Subcutaneous abdominal adipose tissue (tissue), 5 donors: ENCODE data around the gene RRAS2.

Source experiments
- H3K27ac ChIP-seq: one replicate; pipeline ENCODE4 v1.7.0; 2013; ENCODE audit warnings: low read depth, mild to moderate bottlenecking, inconsistent platforms, low read length, moderate library complexity
- H3K27me3 ChIP-seq, 5 donors: one replicate each; pipeline ENCODE4 v1.7.0; 2013; ENCODE audit warnings: low read length in 5 of 5, inconsistent platforms in 1 of 5; ENCODE audit not compliant: control insufficient read depth in 5 of 5, insufficient read depth in 4 of 5
- H3K36me3 ChIP-seq, 5 donors: one replicate each; pipeline ENCODE4 v1.7.0; 2013; ENCODE audit warnings: low read length in 5 of 5; ENCODE audit not compliant: control insufficient read depth in 5 of 5, insufficient read depth in 5 of 5
- H3K4me1 ChIP-seq, 5 donors: one replicate each; pipeline ENCODE4 v1.7.0; 2013; ENCODE audit warnings: low read length in 5 of 5, mild to moderate bottlenecking in 3 of 5, moderate library complexity in 1 of 5; ENCODE audit not compliant: control insufficient read depth in 5 of 5, insufficient read depth in 5 of 5
- H3K4me3 ChIP-seq, 5 donors: one replicate each; pipeline ENCODE4 v1.7.0; 2013; ENCODE audit warnings: low read length in 5 of 5, low read depth in 1 of 5
- H3K9ac ChIP-seq, 5 donors: one replicate each; pipeline ENCODE4 v1.7.0; 2013; ENCODE audit warnings: low read length in 5 of 5, mild to moderate bottlenecking in 4 of 5, moderate library complexity in 3 of 5
- H3K9me3 ChIP-seq, 5 donors: one replicate each; pipeline ENCODE4 v1.7.0; 2013; ENCODE audit warnings: low read length in 5 of 5; ENCODE audit not compliant: control insufficient read depth in 5 of 5
- donor health status: healthy.
- donor health status: healthy.
- donor health status: healthy.
- donor health status: healthy.
- donor health status: healthy.

The RRAS2 gene

GRCh38 chr11:14373941-14374646 is 15.1 kb upstream of the RRAS2 start:
- H3K27ac ChIP-seq, result peak overlapping the region; percentile 96
- H3K9ac ChIP-seq, result peak overlapping the region in 2 of 5 donors; percentile 34 to 43
- H3K4me1 ChIP-seq, result peaks cover 0 to 27% (median 8%) of the 10 kb centered on the region in 5 donors
- no peaks in the 10 kb centered on the region for H3K9me3 ChIP-seq
- no peak overlapping the region for H3K4me3 ChIP-seq
- no peaks in the 10 kb centered on the region for H3K27me3 ChIP-seq
- no peaks in the 10 kb centered on the region for H3K36me3 ChIP-seq

- peaks cover 0 to 26% (median 8%) of the 10 kb centered on the region in 5 donors for H3K4me1 ChIP-seq
- no peaks in the 10 kb centered on the region for H3K9me3 ChIP-seq
- no peaks in the 10 kb centered on the region for H3K36me3 ChIP-seq
- H3K4me3 ChIP-seq, result no peak overlapping the region
- no peaks in the 10 kb centered on the region for H3K27me3 ChIP-seq
- no peak overlapping the region for H3K27ac ChIP-seq
- no peak overlapping the region for H3K9ac ChIP-seq
Measured at GRCh38 chr11:14372011-14372410, 13.0 kb upstream of the RRAS2 start.

GRCh38 chr11:14371249-14371648 is 12.3 kb upstream of the RRAS2 start:
- Histone ChIP-seq H3K27ac (no peak overlapping the region), H3K4me3 (no peak overlapping the region), H3K36me3 (no peaks in the 10 kb centered on the region), H3K4me1 (peaks cover 0 to 20% (median 8%) of the 10 kb centered on the region in 5 donors), H3K9me3 (no peaks in the 10 kb centered on the region), H3K9ac (no peak overlapping the region), H3K27me3 (no peaks in the 10 kb centered on the region)

GRCh38 chr11:14370496-14370895 is 11.5 kb upstream of the RRAS2 start:
- Histone ChIP-seq H3K27me3 (no peaks in the 10 kb centered on the region), H3K27ac (no peak overlapping the region), H3K9me3 (no peaks in the 10 kb centered on the region), H3K4me1 (peaks cover 0 to 20% (median 8%) of the 10 kb centered on the region in 5 donors), H3K36me3 (no peaks in the 10 kb centered on the region), H3K9ac (no peak overlapping the region), H3K4me3 (no peak overlapping the region)

GRCh38 chr11:14369598-14369997 is 10.6 kb upstream of the RRAS2 start:
- H3K27ac ChIP-seq, result no peak overlapping the region
- no peaks in the 10 kb centered on the region for H3K9me3 ChIP-seq
- no peaks in the 10 kb centered on the region for H3K27me3 ChIP-seq
- no peaks in the 10 kb centered on the region for H3K36me3 ChIP-seq
- H3K4me1 ChIP-seq, result peaks cover 0 to 14% (median 8%) of the 10 kb centered on the region in 5 donors
- no peak overlapping the region for H3K9ac ChIP-seq
- H3K4me3 ChIP-seq, result no peak overlapping the region

- H3K36me3 ChIP-seq, result no peaks in the 10 kb centered on the region
- no peak overlapping the region for H3K27ac ChIP-seq
- no peaks in the 10 kb centered on the region for H3K9me3 ChIP-seq
- H3K4me1 ChIP-seq, result peaks cover 0 to 3% (median 0%) of the 10 kb centered on the region in 5 donors
- H3K9ac ChIP-seq, result no peak overlapping the region
- no peak overlapping the region for H3K4me3 ChIP-seq
- H3K27me3 ChIP-seq, result no peaks in the 10 kb centered on the region
Measured at GRCh38 chr11:14366936-14367335, 8.0 kb upstream of the RRAS2 start.

GRCh38 chr11:14364322-14364721 is 5.3 kb upstream of the RRAS2 start:
- no peak overlapping the region for H3K27ac ChIP-seq
- H3K9ac ChIP-seq, result no peak overlapping the region
- H3K9me3 ChIP-seq, result no peaks in the 10 kb centered on the region
- no peak overlapping the region for H3K4me3 ChIP-seq
- peaks cover 0 to 5% (median 0%) of the 10 kb centered on the region in 5 donors for H3K4me1 ChIP-seq
- no peaks in the 10 kb centered on the region for H3K27me3 ChIP-seq
- H3K36me3 ChIP-seq, result no peaks in the 10 kb centered on the region

GRCh38 chr11:14362611-14363010 is 3.6 kb upstream of the RRAS2 start:
- no peaks in the 10 kb centered on the region for H3K36me3 ChIP-seq
- no peak overlapping the region for H3K9ac ChIP-seq
- H3K27me3 ChIP-seq, result no peaks in the 10 kb centered on the region
- H3K4me3 ChIP-seq, result no peak overlapping the region
- H3K4me1 ChIP-seq, result peaks cover 0 to 16% (median 8%) of the 10 kb centered on the region in 5 donors
- no peak overlapping the region for H3K27ac ChIP-seq
- no peaks in the 10 kb centered on the region for H3K9me3 ChIP-seq

- H3K36me3 ChIP-seq, result no peaks in the 10 kb centered on the region
- no peak overlapping the region for H3K9ac ChIP-seq
- no peak overlapping the region for H3K4me3 ChIP-seq
- H3K27me3 ChIP-seq, result no peaks in the 10 kb centered on the region
- H3K4me1 ChIP-seq, result peaks cover 0 to 20% (median 12%) of the 10 kb centered on the region in 5 donors
- H3K27ac ChIP-seq, result no peak overlapping the region
- no peaks in the 10 kb centered on the region for H3K9me3 ChIP-seq
Measured at GRCh38 chr11:14361951-14362350, 3.0 kb upstream of the RRAS2 start.

DNA sequence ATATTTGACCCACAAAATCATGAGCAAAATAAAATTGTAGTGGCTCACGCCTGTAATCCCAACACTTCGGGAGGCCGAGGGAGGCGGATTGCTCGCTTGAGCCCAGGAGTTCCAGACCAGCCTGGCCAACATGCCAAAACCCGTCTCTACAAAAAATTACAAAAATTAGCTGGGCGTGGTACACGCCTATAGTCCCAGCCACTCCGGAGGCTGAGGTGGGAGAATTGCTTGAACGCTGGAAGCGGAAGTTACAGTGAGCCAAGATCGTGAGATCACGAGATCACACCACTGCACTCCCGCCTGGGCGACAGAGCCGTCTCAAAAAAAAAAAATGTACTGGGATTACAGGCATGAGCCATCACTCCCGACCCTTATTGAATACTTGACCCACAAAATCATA is 2.0 kb upstream of the RRAS2 start:
- H3K27me3 ChIP-seq, result no peaks in the 10 kb centered on the region
- H3K9ac ChIP-seq, result no peak overlapping the region
- no peak overlapping the region for H3K4me3 ChIP-seq
- H3K36me3 ChIP-seq, result no peaks in the 10 kb centered on the region
- H3K27ac ChIP-seq, result no peak overlapping the region
- peaks cover 0 to 25% (median 12%) of the 10 kb centered on the region in 5 donors for H3K4me1 ChIP-seq
- H3K9me3 ChIP-seq, result no peaks in the 10 kb centered on the region
